SJCRH30 (cell line): ENCODE measurements around the gene SCN4A. TPM values are rescaled to one million over a fixed set of nuclear protein-coding genes. Genes with fewer than 3 reads are reported as not detected.

ENCODE experiments used
- DNase-seq, 2 experiments: peaks; one replicate each; pipeline ENCODE4 v3.0.0-alpha.2; 2015 to 2020
- H3K27ac ChIP-seq: fragments of 250-450 bp; sonication (Bioruptor Pico); 2 replicates; pipeline ENCODE4 v1.5.1; 2020; ENCODE audit warnings: mild to moderate bottlenecking, moderate library complexity
- H3K27me3 ChIP-seq: fragments of 250-450 bp; sonication (Bioruptor Pico); 2 replicates; pipeline ENCODE4 v1.5.1; 2020; ENCODE audit warnings: mild to moderate bottlenecking, moderate library complexity
- H3K36me3 ChIP-seq: fragments of 250-450 bp; sonication (Bioruptor Pico); 2 replicates; pipeline ENCODE4 v1.5.1; 2020; ENCODE audit warnings: mild to moderate bottlenecking, moderate library complexity
- H3K4me1 ChIP-seq: fragments of 250-450 bp; sonication (Bioruptor Pico); 2 replicates; pipeline ENCODE4 v1.5.1; 2020; ENCODE audit warnings: mild to moderate bottlenecking, moderate library complexity
- H3K4me3 ChIP-seq: fragments of 250-450 bp; sonication (Bioruptor Pico); 2 replicates; pipeline ENCODE4 v1.5.1; 2020; ENCODE audit warnings: mild to moderate bottlenecking, moderate library complexity
- H3K9me3 ChIP-seq: fragments of 250-450 bp; sonication (Bioruptor Pico); replicated peaks from 2 replicates; pipeline ENCODE4 v1.5.1; 2020; ENCODE audit warnings: mild to moderate bottlenecking, moderate library complexity
- total RNA-seq: library from RNA; depleted of rRNA; stranded (reverse); fragments of >200 nt; shearing (Covaris generic); gene quantifications from 2 replicates; pipeline ENCODE4 v1.2.3, GENCODE V29; 2014

SCN4A gene
- total RNA-seq, 1 experiment from 2014 or later: 14.3 TPM

- Histone ChIP-seq H3K9me3 (no peaks in the 10 kb centered on the region), H3K27ac (no peak overlapping the region), H3K4me1 (peaks cover 16% of the 10 kb centered on the region), H3K4me3 (no peak overlapping the region), H3K27me3 (no peaks in the 10 kb centered on the region), H3K36me3 (no peaks in the 10 kb centered on the region)
- DNase-seq: no peak
Measured at GRCh38 chr17:63996430-63997182, 23.9 kb upstream of the SCN4A start.

GRCh38 chr17:63995626-63996025 lies 22.9 kb upstream of the SCN4A start:
- Histone ChIP-seq H3K4me3 (no peak overlapping the region), H3K36me3 (no peaks in the 10 kb centered on the region), H3K4me1 (peaks cover 16% of the 10 kb centered on the region), H3K9me3 (no peaks in the 10 kb centered on the region), H3K27me3 (no peaks in the 10 kb centered on the region), H3K27ac (no peak overlapping the region)
- DNase-seq: no peak

- no peak for DNase-seq
- H3K36me3 ChIP-seq: no peaks in the 10 kb centered on the region
- H3K4me1 ChIP-seq: peaks cover 23% of the 10 kb centered on the region
- H3K27ac ChIP-seq: no peak overlapping the region
- H3K9me3 ChIP-seq: no peaks in the 10 kb centered on the region
- H3K27me3 ChIP-seq: no peaks in the 10 kb centered on the region
- H3K4me3 ChIP-seq: no peak overlapping the region
Measured at GRCh38 chr17:63993368-63993985, 20.8 kb upstream of the SCN4A start.

GRCh38 chr17:63991611-63992010 lies 18.9 kb upstream of the SCN4A start:
- Histone ChIP-seq H3K4me3 (no peak overlapping the region), H3K27me3 (no peaks in the 10 kb centered on the region), H3K36me3 (no peaks in the 10 kb centered on the region), H3K9me3 (no peaks in the 10 kb centered on the region), H3K4me1 (peaks cover 21% of the 10 kb centered on the region), H3K27ac (no peak overlapping the region)
- no peak for DNase-seq

- DNase-seq: no peak
- no peaks in the 10 kb centered on the region for H3K27me3 ChIP-seq
- H3K4me1 ChIP-seq: peaks cover 35% of the 10 kb centered on the region
- peak overlapping the region; percentile 87 for H3K4me3 ChIP-seq
- H3K9me3 ChIP-seq: no peaks in the 10 kb centered on the region
- H3K27ac ChIP-seq: peak overlapping the region; percentile 97
- H3K36me3 ChIP-seq: no peaks in the 10 kb centered on the region
Measured at GRCh38 chr17:63989622-63990345, 17.1 kb upstream of the SCN4A start.

GRCh38 chr17:63988741-63989621 lies 16.3 kb upstream of the SCN4A start:
- peak overlapping the region; percentile 97 for H3K27ac ChIP-seq
- no peaks in the 10 kb centered on the region for H3K9me3 ChIP-seq
- no peaks in the 10 kb centered on the region for H3K36me3 ChIP-seq
- H3K4me1 ChIP-seq: peaks cover 41% of the 10 kb centered on the region
- H3K4me3 ChIP-seq: peak overlapping the region; percentile 87
- no peaks in the 10 kb centered on the region for H3K27me3 ChIP-seq
- peak; percentile 72 to 75 for DNase-seq

GRCh38 chr17:63988127-63988478 lies 15.4 kb upstream of the SCN4A start:
- Histone ChIP-seq H3K36me3 (no peaks in the 10 kb centered on the region), H3K4me1 (peaks cover 50% of the 10 kb centered on the region), H3K27ac (peak overlapping the region; percentile 97), H3K27me3 (no peaks in the 10 kb centered on the region), H3K9me3 (no peaks in the 10 kb centered on the region), H3K4me3 (peak overlapping the region; percentile 87)
- no peak for DNase-seq

- no peaks in the 10 kb centered on the region for H3K36me3 ChIP-seq
- H3K27ac ChIP-seq: peak overlapping the region; percentile 97
- H3K27me3 ChIP-seq: no peaks in the 10 kb centered on the region
- no peaks in the 10 kb centered on the region for H3K9me3 ChIP-seq
- peak overlapping the region; percentile 87; the same call in 1 of the 2 replicates for H3K4me3 ChIP-seq
- no peak for DNase-seq
- H3K4me1 ChIP-seq: peaks cover 51% of the 10 kb centered on the region
Measured at GRCh38 chr17:63987221-63988126, 14.8 kb upstream of the SCN4A start.

GRCh38 chr17:63986821-63987220 lies 14.1 kb upstream of the SCN4A start:
- Histone ChIP-seq H3K27ac (peak overlapping the region; percentile 97), H3K9me3 (peaks cover 6% of the 10 kb centered on the region), H3K4me3 (no peak overlapping the region), H3K27me3 (no peaks in the 10 kb centered on the region), H3K36me3 (peaks cover 6% of the 10 kb centered on the region; the same call in 1 of the 2 replicates), H3K4me1 (peaks cover 51% of the 10 kb centered on the region)
- peak in 1 of 2 experiments; percentile 20 for DNase-seq

GRCh38 chr17:63985387-63986140 lies 12.8 kb upstream of the SCN4A start:
- H3K27ac ChIP-seq: peak overlapping the region; percentile 100
- H3K4me3 ChIP-seq: no peak overlapping the region
- DNase-seq: peak; percentile 38 to 62
- H3K4me1 ChIP-seq: peaks cover 54% of the 10 kb centered on the region
- H3K27me3 ChIP-seq: no peaks in the 10 kb centered on the region
- H3K36me3 ChIP-seq: peaks cover 9% of the 10 kb centered on the region; the same call in 1 of the 2 replicates
- H3K9me3 ChIP-seq: peaks cover 8% of the 10 kb centered on the region

- peak; percentile 83 to 91 for DNase-seq
- Histone ChIP-seq H3K27me3 (no peaks in the 10 kb centered on the region), H3K36me3 (peaks cover 9% of the 10 kb centered on the region; the same call in 1 of the 2 replicates), H3K4me3 (no peak overlapping the region), H3K27ac (peak overlapping the region; percentile 100), H3K9me3 (peaks cover 8% of the 10 kb centered on the region), H3K4me1 (peaks cover 53% of the 10 kb centered on the region)
Measured at GRCh38 chr17:63984651-63985386, 12.1 kb upstream of the SCN4A start.

GRCh38 chr17:63984236-63984635 lies 11.5 kb upstream of the SCN4A start:
- H3K4me1 ChIP-seq: peaks cover 49% of the 10 kb centered on the region
- peaks cover 8% of the 10 kb centered on the region for H3K9me3 ChIP-seq
- H3K36me3 ChIP-seq: peaks cover 9% of the 10 kb centered on the region; the same call in 1 of the 2 replicates
- H3K27ac ChIP-seq: peak overlapping the region; percentile 100
- no peaks in the 10 kb centered on the region for H3K27me3 ChIP-seq
- H3K4me3 ChIP-seq: no peak overlapping the region
- no peak for DNase-seq
